Measurements from ENCODE around the gene DNAH14.
"Not testable (repeated sequence)": the region's sequence is repeated elsewhere in the genome, so short reads cannot be mapped to it uniquely, and the experiment has no call there.

The DNAH14 gene

GRCh38 chr1:224884361-224884801 lies 45.1 kb upstream of the DNAH14 start:
- no peak for DNase-seq (ENCODE audit: extremely low spot score)
- CTCF ChIA-PET, result interaction anchor here (1.4 kb wide), 1 partner anchor 10 kb away, joined by 3 read pairs; no protein-coding TSS in a partner anchor
- POLR2A ChIA-PET, result no interaction called here
- no peak for TF ChIP-seq CTCF (IDR thresholded peaks at IDR 0.05; ENCODE audit: control extremely low read depth, extremely low read depth, low read depth, missing control alignments)

GRCh38 chr1:224885376-224885775 lies 44.1 kb upstream of the DNAH14 start:
- DNase-seq (ENCODE audit: extremely low spot score); POLR2A ChIA-PET: not testable (repeated sequence)
- CTCF ChIA-PET, result interaction anchor here (1.4 kb wide), 1 partner anchor 11 kb away, joined by 3 read pairs; no protein-coding TSS in a partner anchor

- CTCF ChIA-PET, result interaction anchor here (0.8 to 2.0 kb wide), 8 partner anchors 9 to 197 kb away, joined by 3 to 7 read pairs (median 4); no protein-coding TSS in a partner anchor
- no peak for TF ChIP-seq CTCF (IDR thresholded peaks at IDR 0.05; ENCODE audit: control extremely low read depth, extremely low read depth, low read depth, missing control alignments)
- POLR2A ChIA-PET, result no interaction called here
- DNase-seq (ENCODE audit: extremely low spot score), result no peak
Observed at GRCh38 chr1:224894915-224895314, 34.6 kb upstream of the DNAH14 start.

- no peak for TF ChIP-seq CTCF (IDR thresholded peaks at IDR 0.05; ENCODE audit: control extremely low read depth, extremely low read depth, low read depth, missing control alignments)
- DNase-seq (ENCODE audit: extremely low spot score), result no peak
- POLR2A ChIA-PET, result no interaction called here
- CTCF ChIA-PET, result interaction anchor here (0.9 to 2.0 kb wide), 4 partner anchors 11 to 54 kb away, joined by 3 to 7 read pairs (median 4); no protein-coding TSS in a partner anchor
Observed at GRCh38 chr1:224896130-224896781, 33.2 kb upstream of the DNAH14 start.

GRCh38 chr1:224897529-224898327 lies 31.7 kb upstream of the DNAH14 start:
- POLR2A ChIA-PET, result no interaction called here
- no peak for TF ChIP-seq CTCF (IDR thresholded peaks at IDR 0.05; ENCODE audit: control extremely low read depth, extremely low read depth, low read depth, missing control alignments)
- DNase-seq (ENCODE audit: extremely low spot score), result no peak
- CTCF ChIA-PET, result interaction anchor here (0.7 to 0.9 kb wide), 2 partner anchors 9 to 16 kb away, joined by 4 read pairs; no protein-coding TSS in a partner anchor

GRCh38 chr1:224898937-224899336 lies 30.5 kb upstream of the DNAH14 start:
- no peak for DNase-seq (ENCODE audit: extremely low spot score)
- TF ChIP-seq CTCF (IDR thresholded peaks at IDR 0.05; ENCODE audit: control extremely low read depth, extremely low read depth, low read depth, missing control alignments), result no peak
- POLR2A ChIA-PET, result no interaction called here
- CTCF ChIA-PET, result no interaction called here

Data from GM10248 (cell line).